Effector memory CD8-positive, alpha-beta T cell (primary cell): ENCODE results near the gene DCAF11.

Experiments
- ATAC-seq: fragments of 150-1000 bp; cut with Tn5 transposase; replicated peaks from 2 replicates; pipeline ENCODE4 v1.10.0; 2021; ENCODE audit warnings: mild to moderate bottlenecking, moderate library complexity
- DNase-seq, 3 experiments: peaks; one replicate each; pipeline ENCODE4 v3.0.0; 2021
- H3K27ac Mint-ChIP-seq, 2 donors: one replicate each; pipeline ENCODE4 v1.8.0; 2022; ENCODE audit warnings: mild to moderate bottlenecking in 2 of 2, mixed read lengths in 2 of 2, moderate library complexity in 2 of 2
- H3K27me3 Mint-ChIP-seq, 2 donors: one replicate each; pipeline ENCODE4 v1.8.0; 2022; ENCODE audit warnings: mixed read lengths in 2 of 2
- H3K36me3 Mint-ChIP-seq: one replicate; pipeline ENCODE4 v1.8.0; 2022; ENCODE audit warnings: mild to moderate bottlenecking, moderate library complexity, mixed read lengths; ENCODE audit not compliant: insufficient read depth
- H3K4me1 Mint-ChIP-seq, 2 donors: one replicate each; pipeline ENCODE4 v1.8.0; 2022; ENCODE audit warnings: low read depth in 2 of 2, mixed read lengths in 2 of 2
- H3K4me3 Mint-ChIP-seq, 2 donors: one replicate each; pipeline ENCODE4 v1.8.0; 2022; ENCODE audit warnings: mild to moderate bottlenecking in 2 of 2, mixed read lengths in 2 of 2, moderate library complexity in 2 of 2
- H3K9me3 Mint-ChIP-seq, 2 donors: one replicate each; pipeline ENCODE4 v1.8.0; 2022; ENCODE audit warnings: mixed read lengths in 2 of 2

DCAF11 gene

DNA sequence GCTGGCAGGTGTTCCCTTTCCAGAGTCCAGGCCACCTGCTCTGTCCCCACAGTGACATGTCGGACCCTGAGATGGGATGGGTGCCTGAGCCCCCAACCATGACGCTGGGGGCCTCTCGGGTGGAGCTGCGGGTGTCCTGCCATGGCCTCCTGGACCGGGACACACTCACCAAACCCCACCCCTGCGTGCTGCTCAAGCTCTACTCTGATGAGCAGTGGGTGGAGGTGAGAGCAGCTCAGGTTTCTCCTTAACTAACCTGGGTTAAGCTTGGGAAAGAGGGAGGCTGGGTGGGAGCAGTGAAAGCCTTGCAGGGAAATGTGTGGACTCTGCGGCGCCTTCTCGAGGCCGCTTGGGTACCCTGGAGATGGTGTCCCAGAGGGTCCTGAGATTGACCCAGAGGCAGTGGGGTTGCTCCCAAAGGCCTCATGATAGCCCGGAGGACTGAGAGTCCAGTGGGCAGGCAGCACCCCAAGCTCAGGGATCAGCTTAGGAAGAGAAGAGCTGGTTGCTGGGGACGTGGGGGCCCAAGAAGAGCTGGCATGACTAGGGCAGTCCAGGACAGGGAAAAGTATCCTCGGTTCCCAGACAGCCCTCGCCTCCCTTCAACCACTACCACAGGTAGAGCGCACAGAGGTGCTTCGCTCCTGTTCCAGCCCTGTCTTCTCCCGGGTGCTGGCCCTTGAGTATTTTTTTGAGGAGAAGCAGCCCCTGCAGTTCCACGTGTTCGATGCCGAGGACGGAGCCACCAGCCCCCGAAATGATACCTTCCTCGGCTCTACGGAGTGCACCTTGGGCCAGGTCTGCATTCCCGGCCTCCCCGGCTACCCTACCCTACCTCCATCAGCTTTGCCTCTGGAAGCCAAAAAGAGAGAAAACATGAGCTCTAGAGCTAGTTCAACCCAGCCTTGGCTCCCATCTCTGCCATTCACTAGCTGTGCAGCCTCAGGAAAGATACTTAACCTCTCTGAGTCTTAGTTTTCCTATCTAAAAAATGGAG lies 41.4 kb upstream of the DCAF11 start:
- Mint-ChIP-seq H3K9me3 (no peaks in the 10 kb centered on the region), H3K36me3 (no peaks in the 10 kb centered on the region), H3K4me3 (no peak overlapping the region), H3K27me3 (peaks cover 21 to 43% of the 10 kb centered on the region in 2 donors), H3K27ac (no peak overlapping the region), H3K4me1 (peaks cover 0 to 7% of the 10 kb centered on the region in 2 donors)
- ATAC-seq (no peak), DNase-seq (no peak)

GRCh38 chr14:24074625-24075484 lies 39.7 kb upstream of the DCAF11 start:
- DNase-seq (no peak), ATAC-seq (no peak)
- Mint-ChIP-seq H3K27ac (no peak overlapping the region), H3K27me3 (peaks cover 13 to 29% of the 10 kb centered on the region in 2 donors), H3K36me3 (no peaks in the 10 kb centered on the region), H3K9me3 (no peaks in the 10 kb centered on the region), H3K4me1 (peaks cover 4 to 7% of the 10 kb centered on the region in 2 donors), H3K4me3 (no peak overlapping the region)

GRCh38 chr14:24075485-24076301 lies 38.9 kb upstream of the DCAF11 start:
- Mint-ChIP-seq H3K27ac (no peak overlapping the region), H3K4me3 (no peak overlapping the region), H3K4me1 (peaks cover 7 to 13% of the 10 kb centered on the region in 2 donors)

GRCh38 chr14:24076302-24076601 lies 38.3 kb upstream of the DCAF11 start:
- Mint-ChIP-seq H3K36me3 (no peaks in the 10 kb centered on the region), H3K4me1 (peaks cover 7 to 13% of the 10 kb centered on the region in 2 donors), H3K9me3 (no peaks in the 10 kb centered on the region), H3K27me3 (peaks cover 5 to 15% of the 10 kb centered on the region in 2 donors), H3K4me3 (no peak overlapping the region), H3K27ac (no peak overlapping the region)
- ATAC-seq: no peak
- no peak for DNase-seq

More at GRCh38 chr14:24075485-24076301, 38.9 kb upstream of the DCAF11 start:
- ATAC-seq (no peak), DNase-seq (no peak)
- Mint-ChIP-seq H3K27me3 (peaks cover 11 to 21% of the 10 kb centered on the region in 2 donors), H3K36me3 (no peaks in the 10 kb centered on the region), H3K9me3 (no peaks in the 10 kb centered on the region)

DNA sequence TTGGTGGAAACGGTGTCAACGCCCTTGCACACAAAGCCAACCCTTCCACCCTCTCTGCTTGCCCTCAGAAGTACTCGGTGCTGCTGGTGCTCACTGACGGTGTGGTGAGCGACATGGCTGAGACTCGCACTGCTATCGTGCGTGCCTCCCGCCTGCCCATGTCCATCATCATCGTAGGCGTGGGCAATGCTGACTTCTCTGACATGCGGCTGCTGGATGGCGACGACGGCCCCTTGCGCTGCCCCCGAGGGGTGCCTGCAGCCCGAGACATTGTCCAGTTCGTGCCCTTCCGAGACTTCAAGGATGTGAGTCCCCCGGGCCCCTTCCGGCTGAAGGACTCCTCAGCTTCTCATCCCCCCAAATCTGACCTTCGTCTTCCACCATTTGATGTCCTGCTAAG lies 37.5 kb upstream of the DCAF11 start:
- no peak for ATAC-seq
- no peaks in the 10 kb centered on the region for H3K9me3 Mint-ChIP-seq
- no peak overlapping the region for H3K4me3 Mint-ChIP-seq
- peaks cover 5 to 7% of the 10 kb centered on the region in 2 donors for H3K27me3 Mint-ChIP-seq
- peaks cover 11 to 16% of the 10 kb centered on the region in 2 donors for H3K4me1 Mint-ChIP-seq
- DNase-seq: no peak
- peaks cover 2% of the 10 kb centered on the region for H3K36me3 Mint-ChIP-seq
- H3K27ac Mint-ChIP-seq: no peak overlapping the region

- peaks cover 14 to 20% of the 10 kb centered on the region in 2 donors for H3K4me1 Mint-ChIP-seq
- H3K9me3 Mint-ChIP-seq: no peaks in the 10 kb centered on the region
- DNase-seq: no peak
- peaks cover 0 to 5% of the 10 kb centered on the region in 2 donors for H3K27me3 Mint-ChIP-seq
- H3K4me3 Mint-ChIP-seq: no peak overlapping the region
- H3K36me3 Mint-ChIP-seq: peaks cover 5% of the 10 kb centered on the region
- no peak for ATAC-seq
- no peak overlapping the region for H3K27ac Mint-ChIP-seq
These were observed 36.4 kb upstream of the DCAF11 start for GRCh38 chr14:24078146-24078545.

DNA sequence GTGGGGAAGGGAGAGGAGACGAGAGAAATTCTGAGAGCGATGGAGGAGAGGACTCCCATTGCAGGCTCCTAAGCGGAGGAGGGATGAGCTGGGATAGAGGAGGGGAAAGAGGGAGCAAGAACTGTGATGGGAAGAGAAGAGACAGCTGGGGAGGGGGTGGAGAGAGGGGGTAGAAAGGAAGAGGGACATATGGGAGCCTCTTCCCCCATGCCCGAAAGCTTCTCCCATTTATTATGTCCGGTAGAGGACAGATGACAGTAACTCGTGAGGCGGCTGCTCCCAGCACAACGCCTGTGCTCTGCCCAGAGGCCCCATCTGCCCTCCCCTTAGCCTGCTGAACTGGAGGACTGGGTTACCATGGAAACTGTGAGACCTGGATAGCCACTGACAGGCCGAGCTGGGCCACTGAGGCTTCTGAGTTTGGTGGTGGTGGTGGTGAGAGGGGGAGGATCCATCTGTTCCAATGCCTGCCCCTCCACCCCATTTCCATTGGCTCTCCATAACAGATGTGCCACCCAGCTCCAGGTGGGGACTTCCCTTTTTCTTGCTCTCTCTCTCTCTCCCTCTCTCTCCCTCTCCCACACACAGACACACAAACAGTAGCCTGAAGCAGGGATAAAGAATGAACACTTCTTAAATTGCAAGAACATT lies 35.0 kb upstream of the DCAF11 start:
- no peak for DNase-seq
- H3K9me3 Mint-ChIP-seq: no peaks in the 10 kb centered on the region
- H3K36me3 Mint-ChIP-seq: peaks cover 5% of the 10 kb centered on the region
- peak overlapping the region in 1 of 2 donors; percentile 53 for H3K27ac Mint-ChIP-seq
- H3K4me1 Mint-ChIP-seq: peaks cover 14 to 20% of the 10 kb centered on the region in 2 donors
- H3K4me3 Mint-ChIP-seq: peak overlapping the region in 1 of 2 donors; percentile 15
- ATAC-seq: no peak
- no peaks in the 10 kb centered on the region for H3K27me3 Mint-ChIP-seq

- Mint-ChIP-seq H3K4me1 (peaks cover 14 to 18% of the 10 kb centered on the region in 2 donors), H3K27ac (peak overlapping the region in 1 of 2 donors; percentile 38), H3K4me3 (peak overlapping the region; percentile 72 to 77), H3K27me3 (no peaks in the 10 kb centered on the region), H3K9me3 (no peaks in the 10 kb centered on the region), H3K36me3 (peaks cover 5% of the 10 kb centered on the region)
- ATAC-seq: no peak
- DNase-seq: no peak
These were observed 34.4 kb upstream of the DCAF11 start for GRCh38 chr14:24080142-24080530.

DNA sequence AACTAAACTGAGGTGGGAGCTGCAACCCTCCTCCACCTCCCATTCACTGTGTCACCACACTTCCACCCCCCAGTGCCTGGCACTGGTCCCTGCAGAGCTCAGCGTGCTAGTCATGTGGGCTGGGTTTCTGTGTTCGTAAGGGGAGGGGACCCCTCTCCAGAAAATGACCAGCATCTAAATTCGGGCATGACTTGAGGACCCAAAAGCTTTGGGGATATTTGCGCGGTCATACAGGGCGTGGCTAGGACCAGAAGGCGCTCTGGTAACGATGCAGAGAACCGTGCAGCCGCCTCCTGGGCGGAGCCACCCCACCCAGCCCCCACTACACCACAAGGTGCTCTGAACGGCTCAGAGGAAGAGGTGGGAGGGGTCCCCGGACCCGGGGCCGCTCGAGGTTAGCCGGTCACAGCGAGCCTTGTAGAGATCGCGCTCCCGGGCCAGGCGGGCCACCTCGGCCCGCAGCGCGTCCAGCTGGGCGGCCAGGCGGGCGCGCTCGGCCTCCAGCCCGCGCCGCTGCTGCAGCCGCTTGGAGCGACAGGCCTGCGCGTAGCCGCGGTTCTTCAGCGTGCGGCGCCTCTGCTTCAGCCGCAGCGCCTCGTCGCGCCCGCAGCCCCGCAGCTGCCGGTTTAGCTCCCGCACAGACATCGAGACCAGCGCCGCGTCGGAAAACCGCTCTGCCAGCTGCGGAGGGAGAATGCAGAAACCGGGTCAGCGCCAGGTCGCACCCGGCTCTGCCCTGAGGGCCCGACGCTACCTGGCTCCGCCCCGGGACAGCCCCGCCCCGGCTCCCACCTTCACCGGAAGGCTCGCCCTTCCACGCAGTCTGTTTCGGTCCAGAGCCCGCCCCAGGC lies 33.5 kb upstream of the DCAF11 start:
- Mint-ChIP-seq H3K4me1 (peaks cover 14 to 18% of the 10 kb centered on the region in 2 donors), H3K27me3 (no peaks in the 10 kb centered on the region), H3K9me3 (no peaks in the 10 kb centered on the region), H3K36me3 (peaks cover 5% of the 10 kb centered on the region), H3K27ac (peak overlapping the region; percentile 5 to 66), H3K4me3 (peak overlapping the region; percentile 72 to 77)
- DNase-seq: peak; percentile 47 to 55 (median 48)
- peak; percentile 85 for ATAC-seq

- no peak for ATAC-seq
- Mint-ChIP-seq H3K36me3 (peaks cover 5% of the 10 kb centered on the region), H3K27ac (peak overlapping the region in 1 of 2 donors; percentile 5), H3K4me3 (peak overlapping the region; percentile 72 to 77), H3K27me3 (no peaks in the 10 kb centered on the region), H3K4me1 (peaks cover 14 to 18% of the 10 kb centered on the region in 2 donors), H3K9me3 (no peaks in the 10 kb centered on the region)
- no peak for DNase-seq
These were observed 32.8 kb upstream of the DCAF11 start for GRCh38 chr14:24081739-24082211.

DNA sequence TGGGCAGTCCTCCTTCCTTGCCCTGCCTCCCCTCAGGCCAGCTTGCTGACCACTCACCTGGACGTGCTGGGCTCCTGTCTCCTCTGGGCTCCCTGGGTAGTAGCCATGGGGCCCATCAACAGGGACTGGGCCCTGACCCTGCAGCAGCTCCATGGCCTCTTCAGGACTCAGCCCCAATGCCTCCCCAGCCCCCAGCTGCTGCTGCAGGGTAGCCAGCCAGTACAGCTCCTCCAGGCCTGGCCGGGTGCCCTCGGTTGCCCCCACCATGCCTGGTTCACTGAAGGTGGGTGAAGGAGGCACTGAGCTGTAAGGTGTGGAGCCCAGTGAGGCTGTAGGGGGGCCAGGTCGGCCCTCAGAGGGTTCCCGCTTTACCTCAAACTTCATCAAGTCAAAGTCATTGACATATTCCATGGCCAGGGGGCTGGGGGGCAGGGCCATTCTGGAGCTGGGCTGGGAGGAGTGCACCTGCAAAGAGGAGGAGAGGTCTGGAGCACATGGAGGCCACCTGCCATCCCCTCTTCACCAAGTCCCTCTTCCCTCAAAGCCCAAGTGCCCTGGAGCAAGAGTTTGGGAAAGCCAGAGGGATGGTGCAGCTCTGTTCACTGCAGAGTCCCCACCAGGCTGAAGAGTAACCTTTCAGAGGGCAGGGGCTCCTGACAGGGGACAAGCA lies 32.0 kb upstream of the DCAF11 start:
- H3K9me3 Mint-ChIP-seq: no peaks in the 10 kb centered on the region
- peak overlapping the region; percentile 72 to 77 for H3K4me3 Mint-ChIP-seq
- H3K27me3 Mint-ChIP-seq: no peaks in the 10 kb centered on the region
- ATAC-seq (no peak), DNase-seq (no peak)
- peak overlapping the region in 1 of 2 donors; percentile 82 for H3K27ac Mint-ChIP-seq
- H3K4me1 Mint-ChIP-seq: peaks cover 14 to 18% of the 10 kb centered on the region in 2 donors
- peaks cover 5% of the 10 kb centered on the region for H3K36me3 Mint-ChIP-seq
